ENCODE data around the gene MED8.

The MED8 gene

GRCh38 chr1:43367904-43368645 lies 21.5 kb downstream of the MED8 start, which contains the start of gene ELOVL1:
Gene ELOVL1 (minus strand): TSS chr1:43368011. CDS start chr1:43365609, 2,402 bp downstream.
- TF ChIP-seq CTCF (conservative IDR thresholded peaks at IDR 0.05): peak; percentile 26
- peak within 1 kb of the TSS; percentile 91 for H3K27ac ChIP-seq

- TF ChIP-seq CTCF (conservative IDR thresholded peaks at IDR 0.05): no peak
- H3K27ac ChIP-seq: peak overlapping the region; percentile 91
Observed at GRCh38 chr1:43367026-43367903, 22.3 kb downstream of the MED8 start.

GRCh38 chr1:43366601-43367025 lies 23.0 kb downstream of the MED8 start:
- no peak for TF ChIP-seq CTCF (conservative IDR thresholded peaks at IDR 0.05)
- peak overlapping the region; percentile 91 for H3K27ac ChIP-seq

GRCh38 chr1:43366179-43366578 lies 23.4 kb downstream of the MED8 start:
- peak overlapping the region; percentile 91 for H3K27ac ChIP-seq
- no peak for TF ChIP-seq CTCF (conservative IDR thresholded peaks at IDR 0.05)

- peak overlapping the region; percentile 91 for H3K27ac ChIP-seq
- TF ChIP-seq CTCF (conservative IDR thresholded peaks at IDR 0.05): no peak
Observed at GRCh38 chr1:43365678-43366077, 23.9 kb downstream of the MED8 start.

- no peak for TF ChIP-seq CTCF (conservative IDR thresholded peaks at IDR 0.05)
- 0 out of 2 replicates have a peak overlapping the region, but pooled peaks have one; percentile 5 for H3K27ac ChIP-seq
Observed at GRCh38 chr1:43363935-43364525, 25.6 kb downstream of the MED8 start.

Data from VCaP (cell line).